ENCODE data around the gene CAPN15. TPM values are rescaled to one million over a fixed set of nuclear protein-coding genes. Genes with fewer than 3 reads are reported as not detected.
A peak's percentile ranks its signal among the peaks of the same experiment; 100 is the strongest.

CAPN15 gene
- total RNA-seq, 2 donors from 2014 or later = 55.3 to 76.1 TPM

- Histone ChIP-seq H3K4me3 (ENCODE audit: low read length) (no peak overlapping the region), H3K4me1 (ENCODE audit: control insufficient read depth, insufficient read depth, low read length) (no peaks in the 10 kb centered on the region), H3K36me3 (ENCODE audit: control insufficient read depth, insufficient read depth, low read length) (no peaks in the 10 kb centered on the region), H3K9ac (ENCODE audit: extremely low read depth, low read length, poor library complexity, severe bottlenecking) (no peak overlapping the region), H3K9me3 (ENCODE audit: control insufficient read depth, low read length) (no peaks in the 10 kb centered on the region), H3K27ac (ENCODE audit: low read depth, low read length) (no peak overlapping the region), H3K27me3 (ENCODE audit: control insufficient read depth, insufficient read depth, low read length, poor library complexity, severe bottlenecking) (peaks cover 21% of the 10 kb centered on the region)
- Mint-ChIP-seq H3K9me3 (no peaks in the 10 kb centered on the region), H3K27ac (peak overlapping the region; percentile 77), H3K36me3 (ENCODE audit: low read depth) (peaks cover 2% of the 10 kb centered on the region), H3K4me3 (peak overlapping the region; percentile 89), H3K4me1 (peaks cover 10% of the 10 kb centered on the region), H3K27me3 (ENCODE audit: insufficient read depth) (peaks cover 34% of the 10 kb centered on the region)
- no peak for TF ChIP-seq CTCF (conservative IDR thresholded peaks at IDR 0.05)
- DNase-seq = no peak
- 91 to 97% methylated on average over 9 to 14 of the region's 14 CpGs for WGBS, 2 experiments (ENCODE audit: insufficient coverage in 1 of 2, insufficient read length in 1 of 2)
Measured at GRCh38 chr16:586645-587590, 59.4 kb downstream of the CAPN15 start.

GRCh38 chr16:588639-588888, 61.1 kb downstream of the CAPN15 start:
- Histone ChIP-seq H3K9ac (ENCODE audit: extremely low read depth, low read length, poor library complexity, severe bottlenecking) (peak overlapping the region; percentile 87), H3K27ac (ENCODE audit: low read depth, low read length) (peak overlapping the region; percentile 93), H3K4me3 (ENCODE audit: low read length) (peak overlapping the region; percentile 85), H3K4me1 (ENCODE audit: control insufficient read depth, insufficient read depth, low read length) (no peaks in the 10 kb centered on the region), H3K36me3 (ENCODE audit: control insufficient read depth, insufficient read depth, low read length) (no peaks in the 10 kb centered on the region), H3K27me3 (ENCODE audit: control insufficient read depth, insufficient read depth, low read length, poor library complexity, severe bottlenecking) (peaks cover 21% of the 10 kb centered on the region), H3K9me3 (ENCODE audit: control insufficient read depth, low read length) (no peaks in the 10 kb centered on the region)
- peaks cover 4% of the 10 kb centered on the region for H3K36me3 Mint-ChIP-seq (ENCODE audit: low read depth)
- TF ChIP-seq CTCF (conservative IDR thresholded peaks at IDR 0.05) = no peak
- peak overlapping the region; percentile 89 for H3K4me3 Mint-ChIP-seq
- H3K27ac Mint-ChIP-seq = peak overlapping the region; percentile 98
- DNase-seq = peak; percentile 81
- peaks cover 10% of the 10 kb centered on the region for H3K4me1 Mint-ChIP-seq
- H3K27me3 Mint-ChIP-seq (ENCODE audit: insufficient read depth) = peaks cover 36% of the 10 kb centered on the region
- 1 to 2% methylated on average over 17 to 21 of the region's 21 CpGs for WGBS, 2 experiments (ENCODE audit: insufficient coverage in 1 of 2, insufficient read length in 1 of 2)
- no peaks in the 10 kb centered on the region for H3K9me3 Mint-ChIP-seq

GRCh38 chr16:588889-589657, 61.6 kb downstream of the CAPN15 start:
- peak overlapping the region; percentile 87 for H3K9ac ChIP-seq (ENCODE audit: extremely low read depth, low read length, poor library complexity, severe bottlenecking)
- H3K27me3 Mint-ChIP-seq (ENCODE audit: insufficient read depth) = peaks cover 37% of the 10 kb centered on the region
- peak overlapping the region; percentile 85 for H3K4me3 ChIP-seq (ENCODE audit: low read length)
- no peaks in the 10 kb centered on the region for H3K4me1 ChIP-seq (ENCODE audit: control insufficient read depth, insufficient read depth, low read length)
- peak overlapping the region; percentile 93 for H3K27ac ChIP-seq (ENCODE audit: low read depth, low read length)
- H3K27ac Mint-ChIP-seq = peak overlapping the region; percentile 100
- H3K36me3 ChIP-seq (ENCODE audit: control insufficient read depth, insufficient read depth, low read length) = no peaks in the 10 kb centered on the region
- peaks cover 6% of the 10 kb centered on the region for H3K36me3 Mint-ChIP-seq (ENCODE audit: low read depth)
- no peaks in the 10 kb centered on the region for H3K9me3 Mint-ChIP-seq
- no peaks in the 10 kb centered on the region for H3K9me3 ChIP-seq (ENCODE audit: control insufficient read depth, low read length)
- no peak for TF ChIP-seq CTCF (conservative IDR thresholded peaks at IDR 0.05)
- H3K4me1 Mint-ChIP-seq = peaks cover 10% of the 10 kb centered on the region
- H3K4me3 Mint-ChIP-seq = peak overlapping the region; percentile 89
- peak; percentile 99 for DNase-seq
- peaks cover 21% of the 10 kb centered on the region for H3K27me3 ChIP-seq (ENCODE audit: control insufficient read depth, insufficient read depth, low read length, poor library complexity, severe bottlenecking)
- WGBS, 2 experiments (ENCODE audit: insufficient coverage in 1 of 2, insufficient read length in 1 of 2) = 0% methylated on average over 46 to 107 of the region's 107 CpGs

Data from endodermal cell (in vitro differentiated cells).